BJ (cell line): Measurements from ENCODE around the gene DCDC1. TPM values are rescaled to one million over a fixed set of nuclear protein-coding genes. Genes with fewer than 3 reads are reported as not detected.

Source experiments
- CTCF ChIA-PET: fragments of 350-600 bp; formaldehyde crosslinking; extraction: SDS; loops from one replicate; lab custom pipeline; 2021; ENCODE audit warnings: antibody characterized with exemption, inconsistent platforms; lab: Yijun Ruan, JAX
- POLR2A ChIA-PET: fragments of 300-600 bp; sonication (Branson Sonifier 250); formaldehyde crosslinking; extraction: SDS; loops from one replicate; lab custom pipeline; 2021; ENCODE audit warnings: antibody characterized with exemption; lab: Charles Lee
- DNase-seq: peaks from one replicate; pipeline ENCODE4 v3.0.0-alpha.2; 2011; ENCODE audit warnings: low read depth
- H3K27me3 ChIP-seq: 2 replicates; pipeline ENCODE4 v1.6.0; 2011; ENCODE audit warnings: low read length; ENCODE audit not compliant: control insufficient read depth, insufficient read depth
- H3K36me3 ChIP-seq: 2 replicates; pipeline ENCODE4 v1.5.1; 2011; ENCODE audit warnings: low read length; ENCODE audit not compliant: control insufficient read depth, insufficient read depth
- H3K4me3 ChIP-seq: 2 replicates; pipeline ENCODE4 v1.5.1; 2011; ENCODE audit warnings: low read depth, mild to moderate bottlenecking, control low read depth, low read length
- CTCF ChIP-seq: IDR thresholded peaks from 2 replicates; pipeline ENCODE4 v1.5.1; 2011; ENCODE audit warnings: low read depth, mild to moderate bottlenecking, control low read depth, inconsistent platforms, low read length, moderate library complexity; ENCODE audit not compliant: insufficient read depth
- polyA plus RNA-seq: library from polyadenylated mRNA; depleted of rRNA; stranded (reverse); fragments of >200 nt; gene quantifications from 2 replicates; pipeline ENCODE4 v1.2.3, GENCODE V29; 2011

Gene DCDC1
- polyA plus RNA-seq, 1 experiment: not detected

GRCh38 chr11:30837252-30837651 is 532.3 kb downstream of the DCDC1 start:
- no peak for DNase-seq
- no peak overlapping the region for H3K4me3 ChIP-seq
- TF ChIP-seq CTCF: no peak
- no peaks in the 10 kb centered on the region for H3K27me3 ChIP-seq
- H3K36me3 ChIP-seq: no peaks in the 10 kb centered on the region
- POLR2A ChIA-PET: no interaction called here
- CTCF ChIA-PET: no interaction called here

- ChIA-PET CTCF (interaction anchor here (1.0 to 1.3 kb wide), 2 partner anchors 8 to 10 kb away, joined by 3 read pairs; no protein-coding TSS in a partner anchor), POLR2A (no interaction called here)
- no peak overlapping the region for H3K4me3 ChIP-seq
- no peak for TF ChIP-seq CTCF
- no peak for DNase-seq
- no peaks in the 10 kb centered on the region for H3K27me3 ChIP-seq
- H3K36me3 ChIP-seq: no peaks in the 10 kb centered on the region
Observed at GRCh38 chr11:30832831-30833230, 536.7 kb downstream of the DCDC1 start.

- TF ChIP-seq CTCF: no peak
- H3K27me3 ChIP-seq: no peaks in the 10 kb centered on the region
- H3K36me3 ChIP-seq: no peaks in the 10 kb centered on the region
- ChIA-PET POLR2A (no interaction called here), CTCF (no interaction called here)
- DNase-seq: no peak
- no peak overlapping the region for H3K4me3 ChIP-seq
Observed at GRCh38 chr11:30830681-30831080, 538.9 kb downstream of the DCDC1 start.

- no peaks in the 10 kb centered on the region for H3K27me3 ChIP-seq
- DNase-seq: no peak
- no peaks in the 10 kb centered on the region for H3K36me3 ChIP-seq
- CTCF ChIA-PET: no interaction called here
- no peak for TF ChIP-seq CTCF
- H3K4me3 ChIP-seq: no peak overlapping the region
- POLR2A ChIA-PET: no interaction called here
Observed at GRCh38 chr11:30826911-30827310, 542.6 kb downstream of the DCDC1 start.

- no peak overlapping the region for H3K4me3 ChIP-seq
- CTCF ChIA-PET: no interaction called here
- POLR2A ChIA-PET: no interaction called here
- DNase-seq: no peak
- no peaks in the 10 kb centered on the region for H3K27me3 ChIP-seq
- TF ChIP-seq CTCF: no peak
- no peaks in the 10 kb centered on the region for H3K36me3 ChIP-seq
Observed at GRCh38 chr11:30825723-30826122, 543.8 kb downstream of the DCDC1 start.
